Lower leg skin (tissue), 3 donors: ENCODE results near the gene NTRK3.

Experiments
- POLR2A ChIP-seq, 2 donors: fragments of 450-650 bp; IDR thresholded peaks; one replicate each; pipeline ENCODE4 v1.6.1; 2016 to 2017; ENCODE audit warnings: antibody characterized with exemption in 2 of 2, mild to moderate bottlenecking in 1 of 2, moderate library complexity in 1 of 2
- TF ChIP-seq, protein P1 (sequence below), 3 donors: fragments of 450-650 bp; IDR thresholded peaks; one replicate each; pipeline ENCODE4 v1.5.1; 2016; ENCODE audit warnings: antibody characterized with exemption in 3 of 3, mild to moderate bottlenecking in 3 of 3, moderate library complexity in 2 of 3

DNA sequence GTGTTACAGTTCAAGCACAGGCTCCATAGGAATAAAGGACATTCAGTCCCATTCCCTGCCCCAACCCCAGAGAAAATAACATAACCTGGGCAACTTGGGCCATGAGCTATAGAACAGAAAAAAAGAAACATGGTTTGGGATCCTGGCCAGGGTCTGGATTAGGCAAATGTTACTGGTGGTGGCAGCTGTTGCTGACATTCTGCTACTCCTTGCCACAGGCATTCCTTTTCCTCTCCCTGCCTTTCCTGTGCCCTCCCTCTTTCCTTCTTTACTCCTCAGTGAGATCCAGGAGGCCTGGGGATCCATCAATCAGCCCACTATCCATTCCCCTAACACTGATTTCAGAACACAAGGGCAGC, 129.1 kb downstream of the NTRK3 start:
- TF ChIP-seq, protein P1, sequence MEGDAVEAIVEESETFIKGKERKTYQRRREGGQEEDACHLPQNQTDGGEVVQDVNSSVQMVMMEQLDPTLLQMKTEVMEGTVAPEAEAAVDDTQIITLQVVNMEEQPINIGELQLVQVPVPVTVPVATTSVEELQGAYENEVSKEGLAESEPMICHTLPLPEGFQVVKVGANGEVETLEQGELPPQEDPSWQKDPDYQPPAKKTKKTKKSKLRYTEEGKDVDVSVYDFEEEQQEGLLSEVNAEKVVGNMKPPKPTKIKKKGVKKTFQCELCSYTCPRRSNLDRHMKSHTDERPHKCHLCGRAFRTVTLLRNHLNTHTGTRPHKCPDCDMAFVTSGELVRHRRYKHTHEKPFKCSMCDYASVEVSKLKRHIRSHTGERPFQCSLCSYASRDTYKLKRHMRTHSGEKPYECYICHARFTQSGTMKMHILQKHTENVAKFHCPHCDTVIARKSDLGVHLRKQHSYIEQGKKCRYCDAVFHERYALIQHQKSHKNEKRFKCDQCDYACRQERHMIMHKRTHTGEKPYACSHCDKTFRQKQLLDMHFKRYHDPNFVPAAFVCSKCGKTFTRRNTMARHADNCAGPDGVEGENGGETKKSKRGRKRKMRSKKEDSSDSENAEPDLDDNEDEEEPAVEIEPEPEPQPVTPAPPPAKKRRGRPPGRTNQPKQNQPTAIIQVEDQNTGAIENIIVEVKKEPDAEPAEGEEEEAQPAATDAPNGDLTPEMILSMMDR (IDR thresholded peaks at IDR 0.05): no peak
- no peak for TF ChIP-seq POLR2A (IDR thresholded peaks at IDR 0.05)
